ENCODE results near the gene LBX1.
"Not testable (repeated sequence)": the region's sequence is repeated elsewhere in the genome, so short reads cannot be mapped to it uniquely, and the experiment has no call there.

Gene LBX1

DNA sequence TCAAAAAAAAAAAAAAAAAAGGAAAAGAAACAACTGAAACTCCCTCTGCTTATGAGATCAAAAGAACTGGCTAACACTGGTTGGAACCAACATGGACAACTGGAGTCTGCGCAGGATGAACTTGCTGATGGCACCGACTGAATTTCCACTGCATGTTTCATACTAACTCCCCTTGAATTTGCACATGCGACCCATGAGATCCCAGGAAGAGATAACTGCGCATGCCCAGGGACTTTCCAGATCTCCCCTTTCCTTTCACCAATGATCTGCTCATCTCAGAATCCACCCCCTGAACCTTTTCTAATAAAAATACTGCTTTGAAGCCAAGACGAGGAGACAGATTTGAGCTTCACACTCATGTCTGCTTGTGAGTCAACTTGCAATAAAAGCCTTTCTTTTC lies 20.7 kb downstream of the LBX1 start:
- no peak for DNase-seq (ENCODE audit: low read depth, low spot score)

DNA sequence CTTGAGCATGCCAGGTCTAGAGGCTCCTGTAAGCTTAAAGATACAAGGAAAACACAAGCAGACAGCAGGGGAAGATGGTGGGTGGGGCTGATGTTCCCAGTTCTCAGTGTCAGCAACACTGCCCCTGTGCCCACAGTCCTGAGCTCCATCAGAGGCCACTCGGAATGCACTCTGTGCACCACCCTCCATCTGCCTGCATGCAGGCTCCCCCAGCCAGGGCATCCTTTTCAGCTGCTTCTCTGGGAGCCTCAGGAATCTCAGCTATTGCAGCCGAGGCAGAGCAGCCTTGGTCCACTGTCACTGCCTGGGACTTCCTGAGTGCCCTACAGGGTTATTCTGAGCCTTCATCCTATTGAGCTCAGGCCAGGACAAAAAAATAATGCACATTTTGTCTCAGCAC lies 22.2 kb downstream of the LBX1 start:
- no peak for DNase-seq (ENCODE audit: low read depth, low spot score)

DNA sequence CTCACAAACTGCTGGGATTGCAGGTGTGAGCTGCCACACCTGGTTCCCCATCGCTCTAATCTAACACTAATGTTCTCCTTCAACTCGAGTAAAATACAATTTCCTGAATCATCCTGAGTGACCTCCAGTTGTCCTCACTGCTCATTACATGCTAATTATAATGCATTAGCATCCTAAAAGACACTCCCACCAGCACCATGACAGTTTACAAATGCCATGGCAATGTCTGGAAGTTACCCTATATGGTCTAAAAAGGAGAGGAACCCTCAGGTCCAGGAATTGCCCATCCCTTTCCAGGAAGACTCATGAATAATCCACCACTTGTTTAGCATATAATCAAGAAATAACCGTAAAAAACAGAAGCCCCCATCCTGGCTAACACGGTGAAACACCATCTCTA lies 26.6 kb downstream of the LBX1 start:
- DNase-seq (ENCODE audit: low read depth, low spot score), result not testable (repeated sequence)

DNA sequence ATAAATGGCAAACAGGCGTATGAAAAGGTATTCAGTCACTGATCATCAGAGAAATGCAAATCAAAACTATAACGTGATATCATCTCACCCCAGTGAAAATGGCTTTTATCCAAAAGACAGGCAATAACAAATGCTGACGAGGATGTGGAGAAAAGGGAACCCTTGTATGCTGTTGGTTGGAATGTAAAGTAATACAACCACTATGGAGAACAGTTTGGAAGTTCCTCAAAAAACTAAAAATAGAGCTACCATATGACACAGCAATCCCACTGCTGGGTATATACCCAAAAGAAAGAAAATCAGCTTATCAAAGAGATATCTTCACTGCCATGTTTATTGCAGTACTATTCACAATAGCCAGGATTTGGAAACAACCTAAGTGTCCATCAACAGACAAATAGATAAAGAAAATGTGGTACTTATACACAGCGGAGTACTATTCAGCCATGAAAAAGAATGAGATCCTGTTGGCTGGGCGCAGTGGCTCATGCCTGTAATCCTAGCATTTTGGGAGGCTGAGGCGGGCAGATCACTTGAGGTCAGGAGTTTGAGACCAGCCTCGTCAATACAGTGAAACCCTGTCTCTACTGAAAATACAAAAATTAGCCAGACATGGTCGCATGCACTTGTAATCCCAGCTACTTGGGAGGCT lies 30.8 kb downstream of the LBX1 start:
- DNase-seq (ENCODE audit: low read depth, low spot score), result not testable (repeated sequence)

DNA sequence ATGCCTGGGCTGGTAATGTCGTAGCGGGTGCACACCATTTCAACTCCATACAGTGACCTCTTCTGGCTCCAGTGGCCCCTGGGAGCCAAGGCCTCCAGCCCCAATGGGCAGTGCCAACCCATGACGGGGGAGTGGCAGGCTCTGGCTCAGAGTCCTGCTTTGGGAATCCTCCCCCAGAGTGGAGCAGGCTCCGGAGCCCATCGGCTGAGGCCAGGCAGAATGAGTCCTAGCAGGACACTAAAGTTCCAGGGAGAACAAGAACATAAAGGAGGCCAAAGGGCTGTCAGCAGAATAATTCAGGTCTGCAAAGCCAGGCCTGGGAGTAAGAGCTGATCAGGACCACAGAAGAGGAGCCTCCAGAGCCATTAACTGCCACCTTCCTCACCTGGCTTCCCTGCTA lies 33.3 kb downstream of the LBX1 start:
- DNase-seq (ENCODE audit: low read depth, low spot score), result no peak

DNA sequence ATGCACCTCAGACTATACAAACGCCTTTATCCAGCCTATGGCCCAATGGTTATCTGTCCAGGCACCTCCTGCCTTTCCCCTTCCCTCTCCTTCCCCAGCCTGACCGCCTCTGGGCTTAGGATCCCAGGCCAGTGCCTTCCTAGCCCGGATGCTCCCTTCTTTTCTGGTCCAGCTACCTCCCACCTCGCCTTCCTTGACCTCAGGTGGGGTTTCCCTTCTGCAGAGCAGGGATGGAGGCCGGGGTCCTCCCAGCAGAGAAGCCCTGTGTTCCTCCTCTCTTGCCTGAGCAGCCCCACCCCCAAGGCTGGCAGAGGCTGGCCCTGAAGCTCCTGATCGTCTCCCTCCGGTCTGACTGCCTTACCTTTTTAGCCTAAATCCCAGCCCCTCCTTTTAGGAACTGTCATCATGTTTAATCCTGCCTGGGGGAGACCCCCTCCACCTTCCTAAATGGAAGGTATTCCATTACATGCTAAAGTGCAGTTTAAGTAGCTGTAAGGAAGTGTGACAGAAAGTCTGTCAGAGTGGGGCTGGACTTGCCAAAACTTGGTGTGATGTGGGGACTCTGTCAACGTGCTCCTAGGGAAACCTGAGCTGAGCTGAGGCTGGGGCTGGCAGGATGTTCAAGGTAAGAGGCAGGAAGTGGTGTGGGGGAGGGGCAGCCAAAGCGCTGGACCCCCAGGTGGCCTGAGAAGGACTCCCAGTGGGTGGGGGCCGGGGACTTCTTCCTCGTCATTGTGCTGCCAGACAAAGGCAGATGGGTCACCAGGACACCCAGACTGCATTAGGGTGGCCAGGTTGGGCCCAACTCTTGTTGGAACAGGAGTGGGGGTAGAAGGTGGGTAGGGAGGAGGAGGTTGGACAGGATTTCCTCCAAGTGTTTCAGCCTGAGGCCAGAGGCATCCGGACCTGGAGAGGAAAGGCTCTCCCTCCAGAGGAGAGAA lies 39.5 kb downstream of the LBX1 start:
- no peak for DNase-seq (ENCODE audit: low read depth, low spot score)

DNA sequence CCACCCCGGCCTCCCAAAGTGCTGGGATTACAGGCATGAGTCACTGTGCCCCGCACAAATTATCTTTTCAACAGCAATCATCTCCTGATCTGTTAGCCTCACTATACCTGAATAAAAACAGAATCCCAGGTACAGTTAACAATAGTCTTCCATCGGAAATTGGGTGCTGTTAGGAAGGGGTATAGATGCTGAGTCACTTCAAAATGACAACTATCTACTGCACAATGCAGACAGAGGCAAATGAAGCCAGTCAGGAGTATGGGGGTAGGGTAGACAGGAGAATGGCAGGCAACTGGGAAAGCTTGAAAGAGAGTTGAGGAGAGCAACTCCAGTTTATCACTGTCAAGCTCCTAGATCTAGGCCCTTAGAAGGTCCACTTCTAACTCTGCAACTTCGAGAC lies 40.3 kb downstream of the LBX1 start:
- no peak for DNase-seq (ENCODE audit: low read depth, low spot score)

DNA sequence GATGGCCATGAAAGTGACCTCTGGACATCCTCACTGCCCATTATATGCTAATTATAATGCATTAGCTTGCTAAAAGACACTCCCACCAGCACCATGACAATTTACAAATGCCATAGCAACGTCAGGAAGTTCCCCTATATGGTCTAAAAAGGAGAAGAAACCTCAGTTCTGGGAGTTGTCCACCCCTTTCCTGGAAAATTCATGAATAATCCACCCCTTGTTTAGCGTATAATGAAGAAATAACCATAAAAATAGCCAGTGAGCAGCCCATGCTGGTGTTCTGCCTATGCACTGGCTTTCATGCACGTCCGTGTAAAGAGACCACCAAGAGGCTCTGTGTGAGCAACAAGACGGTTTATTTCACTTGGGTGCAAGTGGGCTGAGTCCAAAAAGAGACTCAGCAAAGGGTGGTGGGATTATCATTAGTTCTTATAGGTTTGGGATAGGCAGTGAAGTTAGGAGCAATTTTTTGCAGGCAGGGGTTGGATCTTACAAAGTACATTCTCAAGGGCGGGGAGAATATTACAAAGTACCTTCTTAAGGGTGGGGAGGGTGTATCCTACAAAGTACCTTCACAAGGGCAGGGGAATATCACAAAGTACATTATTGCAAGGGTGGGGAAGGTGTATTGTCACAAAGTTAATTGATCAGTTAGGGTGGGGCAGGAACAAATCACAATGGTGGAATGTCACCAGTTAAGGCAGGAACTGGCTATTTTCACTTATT lies 45.6 kb downstream of the LBX1 start:
- DNase-seq (ENCODE audit: low read depth, low spot score), result no peak

DNA sequence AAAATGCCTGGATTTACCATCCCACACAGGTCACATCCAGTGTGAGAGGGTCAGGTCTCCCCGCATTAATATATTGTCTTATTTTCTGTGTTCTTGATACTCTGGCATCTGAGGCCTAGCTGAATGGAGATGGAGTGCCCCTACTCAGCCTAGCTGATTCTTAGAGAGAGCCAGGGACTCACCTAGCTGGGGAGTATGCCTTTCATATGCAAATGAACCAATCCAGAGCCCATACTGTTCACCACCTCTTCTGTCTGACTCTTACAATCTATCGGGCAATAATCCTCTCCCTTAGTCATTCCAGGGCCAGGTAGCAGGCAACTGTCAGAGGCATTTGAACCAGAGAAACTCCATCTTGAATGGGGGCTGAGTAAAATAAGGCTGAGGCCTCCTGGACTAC lies 46.3 kb downstream of the LBX1 start:
- DNase-seq (ENCODE audit: low read depth, low spot score), result no peak
